HG02973 (cell line): Measurements from ENCODE around the gene REEP6.
"Not testable (repeated sequence)": the region's sequence is repeated elsewhere in the genome, so short reads cannot be mapped to it uniquely, and the experiment has no call there.

Experiments used
- ATAC-seq: cut with Tn5 transposase; IDR thresholded peaks from one replicate; pipeline ENCODE4 v1.9.1; 2021; ENCODE audit warnings: moderate library complexity; ENCODE audit not compliant: unreplicated experiment

Gene REEP6

DNA sequence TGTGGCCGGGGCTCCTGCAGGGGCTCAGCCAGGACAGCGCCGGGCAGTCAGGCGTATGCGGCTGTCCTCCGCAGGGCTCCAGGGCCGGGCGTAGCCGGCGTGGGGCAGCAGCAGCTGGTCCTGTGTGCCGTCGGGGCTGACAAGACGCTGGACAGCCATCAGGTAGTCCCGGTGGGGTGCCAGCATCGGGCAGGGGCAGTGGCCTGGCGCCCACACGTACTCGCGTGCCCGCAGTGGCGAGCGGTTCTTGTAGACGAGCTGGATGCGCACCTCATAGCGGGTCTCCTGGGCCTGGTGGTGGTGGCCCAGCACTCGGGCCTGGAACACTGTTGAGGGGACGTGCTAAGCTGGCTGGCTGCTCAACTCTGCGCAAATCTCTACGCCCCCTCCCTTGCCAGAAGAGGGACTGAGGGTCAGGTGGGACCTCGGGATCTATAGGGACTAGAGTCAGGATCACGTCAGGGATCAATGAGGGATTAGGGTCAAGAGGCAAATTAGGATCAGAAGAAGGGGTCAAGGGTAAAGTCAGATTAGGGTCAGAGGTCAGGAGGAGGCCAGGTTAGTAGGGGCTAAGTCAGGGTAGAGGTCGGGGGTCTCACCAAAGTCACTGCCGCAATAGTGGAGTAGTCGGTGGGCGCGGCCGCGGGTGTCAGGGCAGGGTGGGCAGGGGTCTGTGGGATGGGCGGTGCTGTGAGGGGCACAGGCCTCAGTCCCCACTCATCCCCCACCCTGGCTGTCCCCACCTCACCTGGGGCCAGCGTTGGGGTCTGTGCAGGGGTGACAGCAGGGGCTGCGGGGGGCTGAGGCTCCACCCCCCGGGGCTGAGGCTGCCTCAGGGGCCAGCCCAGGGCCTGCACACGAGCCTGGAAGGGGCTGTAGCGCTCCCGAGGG is 15.3 kb downstream of the REEP6 start:
- no peak for ATAC-seq

DNA sequence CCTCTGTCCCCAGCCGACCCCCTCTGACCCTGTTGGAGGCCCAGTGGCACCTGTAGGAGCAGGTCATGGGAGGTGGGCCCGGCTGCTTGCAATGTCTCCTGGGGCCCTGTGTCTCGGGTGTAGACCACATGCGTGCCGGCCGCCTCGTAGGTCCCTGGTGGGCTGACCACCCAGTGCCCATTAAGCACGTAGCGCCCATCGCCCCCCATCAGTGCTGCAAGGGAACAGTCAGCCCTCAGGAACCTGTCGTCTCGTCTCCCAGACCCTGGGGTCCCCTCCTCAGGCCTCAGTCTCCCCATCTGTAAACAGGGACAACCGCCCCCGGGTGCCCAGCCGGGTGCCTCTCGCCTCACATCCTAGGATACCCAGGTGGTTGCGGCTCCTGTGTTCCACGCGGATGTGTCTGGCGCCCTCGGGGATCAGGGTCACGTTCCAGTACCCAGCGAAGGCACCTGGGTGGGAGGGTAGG is 16.2 kb downstream of the REEP6 start:
- no peak for ATAC-seq

DNA sequence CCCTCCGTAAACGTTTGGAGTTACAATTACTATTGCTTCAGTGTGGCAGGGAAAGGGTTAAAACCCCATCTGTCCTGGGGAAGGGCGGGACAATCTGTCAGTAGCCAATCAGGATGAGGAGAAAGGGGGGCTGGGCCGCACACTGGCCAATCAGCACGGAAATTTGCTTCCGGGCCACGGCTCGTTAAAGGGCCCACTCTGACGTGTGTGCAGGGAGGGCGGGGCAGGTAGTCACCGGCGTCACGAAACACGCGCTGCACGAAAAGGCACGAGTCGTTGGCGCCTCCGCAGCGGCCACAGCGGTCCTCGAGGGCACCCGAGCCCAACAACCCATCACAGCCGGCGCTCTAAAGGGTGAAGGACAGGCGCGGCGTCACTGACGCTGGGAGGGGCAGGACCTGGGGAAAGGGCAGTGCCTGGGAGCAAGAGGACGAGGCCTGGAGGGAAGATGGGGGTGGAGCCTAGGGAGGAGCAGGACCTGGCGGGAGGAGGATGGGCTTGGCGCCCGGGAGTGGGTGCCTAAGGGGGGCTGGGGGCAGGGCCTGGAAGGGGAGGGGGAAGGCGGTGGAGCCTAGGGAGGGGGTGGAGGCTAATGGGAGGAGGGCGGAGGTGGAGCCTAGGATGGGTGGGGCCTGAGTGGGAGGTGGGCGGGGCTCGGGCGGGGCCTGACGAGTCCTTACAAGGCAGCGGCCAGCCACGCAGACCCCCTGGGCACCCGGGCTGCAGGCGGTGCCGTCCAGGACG is 17.0 kb downstream of the REEP6 start:
- no peak for ATAC-seq

DNA sequence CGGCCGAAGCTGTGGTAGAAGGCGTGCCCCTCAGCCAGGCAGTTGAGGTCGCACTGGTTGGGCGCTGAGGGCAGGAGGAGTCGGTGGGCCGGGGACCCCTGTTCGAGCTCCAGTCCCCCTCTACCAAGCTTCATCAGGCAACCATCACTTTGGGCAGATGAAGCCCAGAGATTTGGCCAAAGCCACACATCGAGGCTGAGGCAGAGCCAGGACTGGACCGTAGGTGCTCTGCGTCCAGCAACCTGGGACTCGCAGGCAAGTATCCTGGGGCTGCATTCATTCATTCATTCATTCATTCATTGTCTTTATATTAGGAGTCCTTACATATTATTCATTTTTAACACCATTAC is 17.5 kb downstream of the REEP6 start:
- ATAC-seq: no peak

DNA sequence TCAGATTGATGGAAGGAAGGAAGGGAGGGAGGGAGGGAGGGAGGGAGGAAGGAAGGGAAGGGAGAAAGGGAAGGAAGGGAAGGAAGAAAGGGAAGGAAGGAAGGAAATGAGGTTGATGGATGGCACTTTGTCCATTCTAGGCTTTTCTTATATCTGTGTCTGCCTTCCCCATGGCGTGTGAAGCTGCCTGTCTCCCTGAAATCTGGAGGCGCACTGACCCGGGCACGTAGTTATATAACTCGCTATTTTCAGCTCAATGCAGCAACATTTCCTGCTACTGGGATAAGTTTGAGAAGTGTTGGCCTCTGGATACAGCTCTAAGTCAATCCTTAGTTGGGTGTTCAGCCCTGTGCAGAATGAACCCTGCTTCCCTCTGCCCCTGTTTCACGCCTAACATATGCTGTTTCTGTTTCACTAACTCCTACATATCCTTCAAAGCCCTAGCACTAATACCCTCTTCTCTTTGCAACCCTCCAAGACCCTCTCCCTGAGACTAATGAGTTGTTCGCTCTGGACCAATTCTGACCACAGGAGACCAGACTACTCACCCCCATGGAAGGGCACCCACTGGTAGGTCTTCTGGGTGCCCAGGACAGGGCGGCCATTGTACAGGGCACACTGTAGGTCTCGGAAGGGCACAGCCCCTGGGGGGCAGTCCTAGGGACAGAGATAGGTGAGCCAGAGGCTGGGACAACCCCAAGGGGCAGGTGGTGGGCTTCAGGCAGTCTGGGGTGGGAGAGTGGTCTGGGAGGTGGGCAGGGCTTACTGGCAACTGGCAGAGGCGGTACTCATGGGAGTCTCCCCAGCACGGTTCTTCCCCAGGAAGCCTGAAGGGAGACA is 18.8 kb downstream of the REEP6 start:
- ATAC-seq: no peak

DNA sequence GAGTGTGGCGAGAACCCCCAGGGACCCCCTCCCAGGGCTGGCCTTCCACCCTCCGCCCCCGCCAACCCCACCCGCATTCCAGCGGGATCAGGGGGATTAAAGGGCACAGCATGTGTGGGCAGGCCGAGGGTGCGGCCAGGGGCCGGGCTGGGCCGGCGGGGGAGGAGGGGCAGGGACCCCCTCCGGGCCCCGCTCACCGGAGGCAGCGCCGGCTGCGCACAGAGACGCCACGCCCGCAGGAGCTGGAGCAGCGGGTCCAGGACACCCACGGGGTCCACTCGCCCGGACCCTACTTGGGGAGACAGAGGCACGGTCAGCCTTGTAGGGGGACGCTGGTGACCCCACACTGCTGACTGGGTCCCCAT is 19.4 kb downstream of the REEP6 start:
- no peak for ATAC-seq

DNA sequence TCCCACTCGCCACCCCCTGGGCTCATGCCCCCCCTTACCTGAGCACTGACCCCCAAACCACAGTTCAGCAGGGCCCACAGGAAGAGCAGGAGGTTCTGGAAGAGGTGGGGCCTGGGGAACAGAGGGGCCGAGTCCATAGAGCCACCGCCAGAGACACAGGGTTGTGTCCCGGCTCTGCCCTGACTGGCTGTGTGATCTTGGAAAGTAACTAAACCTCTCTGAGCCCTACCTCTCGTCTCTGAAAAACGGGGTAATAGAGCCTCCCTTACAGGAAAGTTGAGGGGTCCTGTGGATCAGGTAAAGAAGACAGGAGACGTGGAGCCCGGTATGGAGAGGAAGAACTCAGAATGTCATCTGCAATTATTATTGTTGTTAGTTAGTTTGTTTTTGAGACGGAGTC is 19.8 kb downstream of the REEP6 start:
- no peak for ATAC-seq

DNA sequence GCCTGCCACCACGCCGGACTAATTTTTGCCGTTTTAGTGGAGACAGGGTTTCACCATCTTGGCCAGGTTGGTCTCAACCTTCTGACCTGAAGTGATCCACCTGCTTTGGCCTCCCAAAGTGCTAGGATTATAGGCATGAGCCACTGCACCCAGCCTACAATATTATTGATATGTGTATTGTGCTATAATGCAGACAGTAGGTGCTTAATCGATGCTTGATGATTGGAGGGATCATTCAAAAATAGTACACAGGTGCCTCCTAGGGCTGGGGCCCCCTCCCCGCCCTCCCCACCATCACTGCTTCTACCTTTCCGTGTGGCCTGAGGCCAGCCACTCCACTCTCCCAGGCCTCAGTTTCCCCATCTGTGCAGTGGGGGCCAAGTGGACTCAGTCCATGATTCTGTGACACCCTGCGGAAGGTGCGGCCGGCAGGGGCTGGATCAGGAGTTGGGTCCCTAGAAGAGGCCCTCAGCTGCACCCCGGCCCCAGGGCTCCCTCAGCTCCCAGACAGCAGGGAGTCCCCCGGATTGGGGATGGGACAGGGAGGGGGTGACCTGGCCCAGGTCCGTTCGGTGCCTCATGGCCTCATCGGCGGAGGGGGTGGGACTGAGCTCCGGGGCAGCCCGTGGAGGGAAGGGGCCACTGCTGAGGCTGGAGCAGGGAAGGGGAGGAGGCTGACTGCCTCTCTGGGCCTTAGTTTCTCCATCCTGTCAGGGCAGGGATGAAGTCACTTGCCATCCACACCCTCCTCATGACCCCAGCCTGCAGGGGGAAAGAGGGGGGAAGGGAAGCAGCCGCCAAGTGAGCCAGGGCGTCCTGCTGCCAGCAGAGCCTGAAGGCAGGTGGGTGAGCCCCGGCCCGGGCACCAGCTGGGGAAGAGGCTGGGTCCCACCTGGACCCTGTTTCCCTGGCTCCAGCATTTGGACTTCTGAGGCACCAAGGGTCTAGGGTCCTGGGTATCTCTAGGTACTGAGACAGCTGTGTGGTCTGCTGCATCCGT is 20.6 kb downstream of the REEP6 start:
- ATAC-seq: no peak

DNA sequence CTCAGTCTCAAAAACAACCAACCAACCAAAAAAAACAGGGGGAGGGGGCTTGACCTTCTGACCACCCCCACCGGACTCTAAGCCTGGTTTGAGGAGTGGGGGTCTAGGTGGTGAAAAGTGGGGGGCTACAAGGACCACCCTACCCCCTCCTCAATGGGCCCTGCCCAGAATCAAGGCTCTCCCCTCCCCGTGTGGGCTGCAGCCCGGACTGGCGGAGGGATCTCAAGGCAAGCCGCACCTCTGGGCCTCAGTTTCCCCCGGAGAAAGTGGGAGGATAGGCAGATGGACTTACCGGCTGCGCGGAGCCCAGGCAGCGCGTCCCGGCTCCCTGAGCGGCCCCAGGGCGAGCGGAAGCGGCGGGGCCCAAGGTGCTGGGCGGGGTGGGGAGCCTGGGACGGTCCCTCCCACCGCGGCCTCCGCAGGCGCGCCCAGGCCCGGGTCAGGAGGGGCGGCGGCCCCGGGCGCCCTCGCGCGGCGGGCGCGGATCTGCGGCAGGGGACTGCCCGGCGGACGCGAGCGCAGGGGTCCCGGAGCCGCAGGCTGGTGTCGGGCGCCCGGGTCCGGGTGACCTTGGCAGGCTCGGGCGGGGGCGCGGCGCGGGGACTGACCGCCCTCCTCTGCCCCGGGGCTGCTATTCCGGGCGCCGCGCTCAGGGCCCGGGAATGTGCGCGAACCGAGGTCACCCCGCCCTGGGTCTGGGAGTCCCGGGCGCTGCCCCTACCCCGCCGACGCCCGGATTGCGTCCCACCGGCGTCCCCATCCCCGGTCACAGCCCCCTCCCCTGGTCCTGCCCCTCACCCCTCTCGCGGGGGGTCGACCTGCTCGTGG is 21.9 kb downstream of the REEP6 start, which contains the start of gene ADAMTSL5:
Gene ADAMTSL5 (minus strand): TSS at position 349 of the 828 bp plus-strand sequence. CDS start 2,076 bp downstream, outside the sequence.
- ATAC-seq: no peak

DNA sequence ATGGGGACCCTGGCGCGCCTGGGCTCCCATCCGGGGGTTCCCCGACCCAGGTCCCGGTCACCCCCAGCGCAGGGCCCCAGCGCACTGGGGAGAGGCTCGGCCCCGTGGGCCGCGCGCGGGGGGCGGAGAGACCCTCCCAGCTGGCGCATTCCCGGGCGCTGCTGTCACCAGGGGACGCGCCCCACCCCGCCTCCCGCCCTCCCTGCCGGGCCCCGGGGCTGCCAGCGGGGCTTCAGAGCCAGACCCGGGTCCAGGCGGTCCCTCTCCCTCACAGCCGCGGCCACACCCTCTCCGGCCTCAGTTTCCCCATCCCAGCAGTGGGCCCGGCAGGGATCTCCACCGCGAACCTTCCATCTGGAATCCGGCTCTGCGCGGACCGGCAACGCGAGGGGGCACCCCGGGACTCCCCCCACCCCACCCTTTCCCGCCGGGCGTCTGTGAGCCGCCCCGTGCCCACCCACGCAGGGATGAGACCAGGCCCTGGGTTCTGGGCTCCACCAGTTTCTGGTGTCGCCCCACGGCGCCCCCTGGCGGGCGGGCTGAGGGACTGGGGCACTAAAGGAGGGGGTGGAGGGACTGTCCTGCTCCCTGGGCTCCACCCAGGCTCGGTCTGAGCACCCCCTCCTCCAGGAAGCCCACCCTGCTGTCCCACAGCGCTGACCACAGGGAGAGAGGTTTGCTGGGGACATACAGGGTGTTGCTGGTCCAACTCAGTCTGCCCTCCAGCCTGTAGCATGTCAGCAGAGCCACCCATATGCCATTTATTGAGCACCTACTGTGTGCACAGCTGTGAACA is 22.7 kb downstream of the REEP6 start:
- ATAC-seq: no peak

DNA sequence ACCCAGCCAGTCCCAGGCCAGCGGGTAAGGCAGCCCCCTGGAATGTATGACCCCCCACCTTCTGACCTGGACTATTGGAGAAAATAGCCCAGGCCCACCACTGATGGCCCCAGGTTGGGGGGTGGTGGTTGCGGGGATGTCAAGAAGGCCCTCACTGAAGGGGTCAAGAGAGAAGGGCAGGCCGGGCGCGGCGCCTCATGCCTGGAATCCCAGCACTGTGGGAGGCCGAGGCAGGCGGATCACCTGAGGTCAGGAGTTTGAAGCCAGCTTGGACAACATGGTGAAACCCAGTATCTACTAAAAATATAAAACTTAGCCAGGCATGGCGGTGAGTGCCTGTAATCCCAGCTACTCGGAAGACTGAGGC is 23.3 kb downstream of the REEP6 start:
- no peak for ATAC-seq

DNA sequence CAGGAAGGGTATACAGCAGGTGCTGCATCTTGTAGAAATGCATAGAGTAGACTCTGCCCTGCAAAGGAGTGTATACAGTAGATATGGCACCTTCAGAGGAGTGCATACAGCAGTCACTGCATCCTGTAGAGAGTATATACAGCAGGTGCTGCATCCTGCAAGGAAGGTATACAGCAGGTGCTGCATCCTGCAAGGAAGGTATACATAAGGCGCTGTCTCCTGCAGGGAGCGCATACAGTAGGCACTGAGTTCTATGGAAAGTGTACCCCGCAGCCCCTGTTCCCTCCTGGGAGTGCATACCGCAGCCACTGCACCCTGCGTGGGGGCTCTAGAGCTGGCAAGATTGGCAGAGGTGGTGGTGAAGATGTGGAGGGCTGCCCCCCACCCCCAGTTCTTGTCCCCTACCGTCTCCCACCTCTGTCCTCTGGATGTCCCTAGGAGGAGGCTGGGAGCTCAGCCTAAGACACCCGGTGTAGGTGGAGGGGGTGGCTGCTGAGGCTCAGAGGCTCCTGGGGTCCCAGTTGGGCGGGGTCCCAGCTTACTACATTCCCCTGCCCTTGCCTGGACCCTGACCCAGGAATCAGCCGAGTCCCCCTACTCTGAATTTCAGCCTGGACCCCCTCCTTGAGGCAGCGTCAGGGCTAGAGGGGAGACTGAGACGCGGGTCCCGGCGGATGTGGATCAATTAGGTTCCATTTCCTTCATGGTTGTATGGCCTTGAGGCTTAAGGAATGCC is 24.2 kb downstream of the REEP6 start:
- no peak for ATAC-seq

DNA sequence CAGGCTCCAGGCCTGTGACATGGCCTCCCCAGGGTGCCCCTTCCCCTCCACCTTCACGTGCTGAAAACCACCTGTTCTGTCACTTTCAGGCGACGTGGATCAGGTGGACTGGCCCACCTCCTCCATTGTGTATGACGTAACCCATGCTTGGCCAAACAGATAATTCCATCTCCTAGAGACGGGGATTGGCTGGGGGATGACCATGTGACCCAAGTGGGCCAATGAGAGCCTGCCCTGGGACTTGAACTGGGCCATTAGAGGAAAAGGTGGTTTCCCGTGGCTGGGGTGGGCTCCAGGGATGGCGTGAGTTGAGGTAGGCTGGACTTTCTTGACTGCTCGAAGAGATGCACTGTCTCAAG is 25.4 kb downstream of the REEP6 start:
- ATAC-seq: no peak

DNA sequence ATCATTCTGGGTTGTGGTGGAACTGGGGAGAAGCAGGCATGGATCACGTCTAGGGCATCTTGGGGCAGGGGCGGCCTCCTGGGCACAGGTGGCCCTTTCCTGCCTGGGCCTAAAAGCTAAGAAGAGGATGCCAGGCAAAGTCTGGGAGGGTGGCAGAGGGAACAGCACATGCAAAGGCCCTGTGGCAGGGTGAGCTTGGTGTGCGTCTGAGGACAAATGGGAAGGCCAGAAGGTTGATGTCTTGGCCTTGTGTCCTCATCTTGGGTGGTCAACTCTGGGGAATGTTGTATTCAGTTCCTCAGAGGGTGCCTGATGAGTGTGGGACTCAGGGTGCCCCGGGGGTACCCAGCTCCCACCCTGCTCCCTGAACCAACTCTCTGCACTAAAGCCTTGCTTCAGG is 27.5 kb downstream of the REEP6 start:
- no peak for ATAC-seq

DNA sequence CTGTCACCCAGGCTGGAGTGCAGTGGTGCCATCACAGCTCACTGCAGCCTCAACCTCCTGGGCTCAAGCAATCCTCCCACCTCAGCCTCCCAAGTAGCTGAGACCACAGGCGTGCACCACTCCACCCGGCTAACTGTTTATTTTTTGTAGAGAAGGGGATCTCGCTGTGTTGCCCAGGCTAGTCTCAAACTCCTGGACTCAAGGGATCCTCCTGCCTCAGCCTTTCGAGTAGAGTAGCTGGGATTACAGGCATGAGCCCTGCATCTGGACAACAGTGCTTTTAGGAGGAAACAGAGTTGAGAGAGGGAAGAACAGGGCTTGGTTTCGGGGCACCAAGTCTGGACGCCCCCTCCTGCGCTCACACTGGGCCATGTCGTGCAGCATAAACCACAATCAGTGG is 28.8 kb downstream of the REEP6 start:
- ATAC-seq: not testable (repeated sequence)

DNA sequence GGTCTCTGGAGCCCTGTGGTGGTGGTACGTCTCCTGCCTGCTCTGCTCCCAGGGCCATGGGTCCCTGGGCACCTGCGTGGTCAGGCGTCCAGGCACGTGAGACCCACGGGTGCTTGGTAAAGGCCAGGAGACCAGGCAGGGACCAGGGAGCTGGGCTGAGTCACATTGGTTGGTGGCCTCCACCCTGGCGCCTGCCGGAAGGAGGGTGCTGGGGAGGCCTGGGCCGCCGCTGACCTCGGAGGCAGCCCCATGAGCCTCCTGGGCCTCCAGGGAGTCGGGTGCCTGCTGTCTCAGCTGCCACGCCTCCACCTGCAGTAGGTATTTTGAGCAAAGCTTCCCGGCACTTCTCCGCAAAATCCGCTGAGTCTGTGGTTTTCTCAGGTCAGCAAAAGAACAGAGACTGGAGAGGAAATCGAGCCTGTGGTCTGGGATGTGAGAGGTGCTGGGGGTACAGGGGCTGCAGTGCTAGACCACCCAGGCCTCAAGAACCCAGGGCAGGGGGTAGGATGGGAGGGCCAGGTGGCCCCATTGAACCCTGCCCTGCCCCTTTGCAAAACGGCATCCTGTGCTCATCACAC is 29.3 kb downstream of the REEP6 start:
- no peak for ATAC-seq

DNA sequence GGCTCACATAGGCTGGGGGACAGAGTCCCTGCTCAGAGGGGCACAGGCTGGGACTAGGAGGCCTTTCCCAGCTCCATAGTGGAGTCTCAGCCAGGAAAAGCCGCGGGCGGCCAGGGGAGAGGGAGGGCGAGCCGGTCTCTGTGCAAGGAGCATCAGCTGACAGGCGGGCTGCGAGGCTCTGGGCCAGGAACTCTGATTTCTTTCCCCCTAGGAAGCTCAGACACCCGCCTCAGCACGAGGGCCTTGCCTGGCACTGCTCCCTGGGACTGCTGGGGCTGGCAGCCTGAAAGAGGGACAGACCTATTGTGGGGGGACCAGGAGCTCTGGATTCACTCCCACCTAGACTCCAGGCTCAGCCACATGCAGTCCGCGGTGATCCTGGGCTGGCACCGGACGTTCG is 30.7 kb downstream of the REEP6 start:
- no peak for ATAC-seq

DNA sequence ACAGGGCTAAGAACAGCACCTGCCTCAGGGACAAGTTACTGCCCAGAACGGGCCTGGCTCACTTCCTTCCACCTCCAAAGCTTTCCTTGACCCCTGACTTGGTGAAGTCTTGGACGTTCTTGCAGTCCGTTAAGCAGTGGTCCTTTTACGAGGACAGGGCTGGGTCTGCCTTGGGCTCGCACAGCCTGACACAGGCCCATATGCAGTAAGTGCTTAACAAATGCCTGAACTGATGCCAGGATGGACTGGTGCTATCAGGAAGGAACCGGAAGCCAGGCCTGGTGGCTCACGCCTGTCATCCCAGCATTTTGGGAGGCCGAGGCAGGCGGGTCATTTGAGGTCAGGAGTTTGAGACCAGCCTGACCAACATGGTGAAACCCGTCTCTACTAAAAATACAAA is 31.1 kb downstream of the REEP6 start:
- no peak for ATAC-seq
